K562 (cell line): Measurements from ENCODE around the gene LRRC74B.

Experiments used
- CTCF ChIP-seq, 3 experiments: IDR thresholded peaks in 2 of 3; conservative IDR thresholded peaks in 1 of 3; 2 replicates each; pipeline ENCODE4 v1.5.1; 2011 to 2012; ENCODE audit warnings: low read length in 3 of 3, mild to moderate bottlenecking in 3 of 3, control low read depth in 2 of 3, improper control_type of control experiment in 1 of 3, inconsistent platforms in 1 of 3, low read depth in 1 of 3, mixed read lengths in 1 of 3, moderate library complexity in 1 of 3; ENCODE audit not compliant: insufficient read depth in 2 of 3
- KDM2B ChIP-seq: fragments of 250-450 bp; sonication (Bioruptor Pico); IDR thresholded peaks from 2 replicates; pipeline ENCODE4 v1.8.0; 2021; ENCODE audit warnings: mild to moderate bottlenecking, moderate library complexity
- LEF1 ChIP-seq: fragments of 450-650 bp; IDR thresholded peaks from 2 replicates; pipeline ENCODE4 v1.6.1; 2016; ENCODE audit warnings: mild to moderate bottlenecking
- MXI1 ChIP-seq: IDR thresholded peaks from 2 replicates; pipeline ENCODE4 v1.6.1; 2011; ENCODE audit warnings: low read depth, mild to moderate bottlenecking, improper control_type of control experiment, low read length
- POLR2AphosphoS5 ChIP-seq: IDR thresholded peaks from 2 replicates; pipeline ENCODE4 v1.6.1; 2011; ENCODE audit warnings: mild to moderate bottlenecking, low read depth, low read length, moderate library complexity; ENCODE audit not compliant: control insufficient read depth, insufficient read depth
- RCOR1 ChIP-seq, 2 experiments: IDR thresholded peaks; 2 replicates each; pipeline ENCODE4 v1.6.1; 2012; ENCODE audit warnings: low read depth in 2 of 2, low read length in 2 of 2, borderline replicate concordance in 1 of 2, improper control_type of control experiment in 1 of 2
- UBTF ChIP-seq, 2 experiments: IDR thresholded peaks; 2 replicates each; pipeline ENCODE4 v1.6.1; 2012; ENCODE audit warnings: improper control_type of control experiment in 2 of 2, low read depth in 2 of 2, low read length in 2 of 2, borderline replicate concordance in 1 of 2

DNA sequence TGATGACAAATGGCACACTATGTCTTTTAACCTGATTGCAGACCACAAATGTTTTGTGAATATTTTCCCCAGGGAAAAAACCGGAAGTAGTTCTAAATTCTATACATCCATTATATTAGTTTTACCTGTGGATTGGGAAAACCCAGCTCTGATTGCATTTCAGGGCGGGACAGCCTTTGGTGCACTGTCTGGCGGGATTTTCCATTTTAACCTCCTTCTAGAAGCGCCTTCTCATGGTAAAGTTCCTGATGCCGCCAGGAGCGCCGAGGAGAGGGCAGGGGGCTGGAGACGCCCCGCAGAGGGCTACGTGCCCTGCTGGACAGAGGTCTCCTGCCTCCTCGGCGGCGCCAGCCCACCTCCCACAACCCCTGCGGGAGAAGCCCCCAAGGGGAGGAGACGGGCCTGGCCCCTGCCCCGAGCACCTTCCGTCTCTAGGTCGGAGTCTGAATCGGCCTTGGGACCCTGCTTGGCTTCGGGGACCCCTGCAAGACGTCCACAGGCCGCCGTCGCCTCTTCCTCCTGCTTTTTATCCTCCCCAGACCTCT is 32.0 kb upstream of the LRRC74B start:
- 0 out of 6 replicates have a peak, but pooled peaks of 1 of the 3 experiments have one; percentile 1 for TF ChIP-seq CTCF (IDR thresholded peaks at IDR 0.05 in 2 of 3, conservative IDR thresholded peaks at IDR 0.05 in 1 of 3; ENCODE audit: insufficient read depth in 2 of 3, low read depth in 1 of 3, low read length in 3 of 3)
- TF ChIP-seq UBTF (IDR thresholded peaks at IDR 0.05; ENCODE audit: borderline replicate concordance in 1 of 2, low read depth in 2 of 2, low read length in 2 of 2), result no peak
- no peak for TF ChIP-seq POLR2AphosphoS5
- TF ChIP-seq KDM2B, result peak; percentile 65; the same call in 1 of the 2 replicates
- TF ChIP-seq MXI1, result no peak
- TF ChIP-seq LEF1, result no peak
- TF ChIP-seq RCOR1 (IDR thresholded peaks at IDR 0.05; ENCODE audit: borderline replicate concordance in 1 of 2, low read depth in 2 of 2, low read length in 2 of 2), result no peak
